Fibroblast of skin of scalp (primary cell): ENCODE measurements around the gene CIRBP.

Experiments used
- DNase-seq: peaks from one replicate; pipeline ENCODE4 v3.0.0-alpha.2; 2013

The CIRBP gene

GRCh38 chr19:1281569-1282287 lies 12.6 kb downstream of the CIRBP start:
- no peak for DNase-seq

GRCh38 chr19:1282588-1283206 lies 13.6 kb downstream of the CIRBP start:
- DNase-seq: no peak

- DNase-seq: no peak
Measured at GRCh38 chr19:1283207-1283916, 14.2 kb downstream of the CIRBP start.

- no peak for DNase-seq
Measured at GRCh38 chr19:1283917-1284292, 14.8 kb downstream of the CIRBP start.

GRCh38 chr19:1284293-1284978 lies 15.3 kb downstream of the CIRBP start:
- DNase-seq: no peak

- no peak for DNase-seq
Measured at GRCh38 chr19:1284979-1285736, 16.0 kb downstream of the CIRBP start.

GRCh38 chr19:1285737-1286360 lies 16.7 kb downstream of the CIRBP start, which contains the start of gene EFNA2:
EFNA2 (plus strand) TSS chr19:1285873; CDS start chr19:1286169, 296 bp downstream.
- DNase-seq: no peak

GRCh38 chr19:1286487-1287353 lies 17.6 kb downstream of the CIRBP start:
- DNase-seq: no peak

GRCh38 chr19:1287354-1288225 lies 18.5 kb downstream of the CIRBP start:
- DNase-seq: no peak

- DNase-seq: no peak
Measured at GRCh38 chr19:1288226-1288612, 19.1 kb downstream of the CIRBP start.

GRCh38 chr19:1288833-1289685 lies 19.9 kb downstream of the CIRBP start:
- no peak for DNase-seq

- no peak for DNase-seq
Measured at GRCh38 chr19:1289686-1290025, 20.5 kb downstream of the CIRBP start.

GRCh38 chr19:1290196-1290702 lies 21.1 kb downstream of the CIRBP start:
- DNase-seq: no peak

GRCh38 chr19:1290703-1291651 lies 21.8 kb downstream of the CIRBP start:
- DNase-seq: no peak

GRCh38 chr19:1291761-1292418 lies 22.8 kb downstream of the CIRBP start:
- DNase-seq: no peak

GRCh38 chr19:1292419-1293151 lies 23.5 kb downstream of the CIRBP start:
- DNase-seq: no peak
